Activated naive CD8-positive, alpha-beta T cell (primary cell): ENCODE data around the gene HTATSF1.

Source experiments
- H3K27ac Mint-ChIP-seq: one replicate; pipeline ENCODE4 v1.8.0; 2021; ENCODE audit warnings: mixed read lengths
- H3K27me3 Mint-ChIP-seq: one replicate; pipeline ENCODE4 v1.8.0; 2021; ENCODE audit warnings: mixed read lengths
- H3K36me3 Mint-ChIP-seq: one replicate; pipeline ENCODE4 v1.8.0; 2021; ENCODE audit warnings: mixed read lengths
- H3K4me1 Mint-ChIP-seq: one replicate; pipeline ENCODE4 v1.8.0; 2021; ENCODE audit warnings: low read depth, mixed read lengths
- H3K4me3 Mint-ChIP-seq: one replicate; pipeline ENCODE4 v1.8.0; 2021; ENCODE audit warnings: mild to moderate bottlenecking, mixed read lengths
- H3K9me3 Mint-ChIP-seq: one replicate; pipeline ENCODE4 v1.8.0; 2021; ENCODE audit warnings: low read depth, mixed read lengths

The HTATSF1 gene

GRCh38 chrX:136480383-136480782 lies 17.0 kb upstream of the HTATSF1 start:
- Mint-ChIP-seq H3K4me3 (no peak overlapping the region), H3K36me3 (no peaks in the 10 kb centered on the region), H3K9me3 (no peaks in the 10 kb centered on the region), H3K4me1 (no peaks in the 10 kb centered on the region), H3K27me3 (no peaks in the 10 kb centered on the region), H3K27ac (no peak overlapping the region)

GRCh38 chrX:136487647-136488046 lies 9.7 kb upstream of the HTATSF1 start, which contains the start of gene BRS3:
TSS of gene BRS3 (plus strand) at chrX:136487947. CDS start at chrX:136488115, 168 bp downstream.
- Mint-ChIP-seq H3K36me3 (no peaks in the 10 kb centered on the region), H3K27me3 (peaks cover 22% of the 10 kb centered on the region), H3K4me3 (no peak within 1 kb of the TSS), H3K27ac (no peak within 1 kb of the TSS), H3K9me3 (no peaks in the 10 kb centered on the region), H3K4me1 (no peaks in the 10 kb centered on the region)

- Mint-ChIP-seq H3K27me3 (peaks cover 22% of the 10 kb centered on the region), H3K27ac (no peak overlapping the region), H3K36me3 (no peaks in the 10 kb centered on the region), H3K4me3 (no peak overlapping the region), H3K9me3 (no peaks in the 10 kb centered on the region), H3K4me1 (no peaks in the 10 kb centered on the region)
These were observed 8.7 kb upstream of the HTATSF1 start for GRCh38 chrX:136488706-136489105.

GRCh38 chrX:136491832-136492231 lies 5.6 kb upstream of the HTATSF1 start:
- H3K4me3 Mint-ChIP-seq, result no peak overlapping the region
- H3K36me3 Mint-ChIP-seq, result no peaks in the 10 kb centered on the region
- H3K27me3 Mint-ChIP-seq, result peaks cover 20% of the 10 kb centered on the region
- H3K9me3 Mint-ChIP-seq, result no peaks in the 10 kb centered on the region
- no peak overlapping the region for H3K27ac Mint-ChIP-seq
- peaks cover 5% of the 10 kb centered on the region for H3K4me1 Mint-ChIP-seq

GRCh38 chrX:136493011-136493410 lies 4.4 kb upstream of the HTATSF1 start:
- Mint-ChIP-seq H3K27ac (no peak overlapping the region), H3K9me3 (no peaks in the 10 kb centered on the region), H3K27me3 (peaks cover 17% of the 10 kb centered on the region), H3K36me3 (no peaks in the 10 kb centered on the region), H3K4me3 (no peak overlapping the region), H3K4me1 (peaks cover 5% of the 10 kb centered on the region)

- Mint-ChIP-seq H3K4me1 (peaks cover 18% of the 10 kb centered on the region), H3K9me3 (no peaks in the 10 kb centered on the region), H3K4me3 (peak overlapping the region; percentile 53), H3K36me3 (no peaks in the 10 kb centered on the region), H3K27me3 (peaks cover 7% of the 10 kb centered on the region), H3K27ac (no peak overlapping the region)
These were observed 2.3 kb upstream of the HTATSF1 start for GRCh38 chrX:136495043-136495442.

GRCh38 chrX:136496186-136496763 lies 1.1 kb upstream of the HTATSF1 start:
- H3K4me3 Mint-ChIP-seq, result peak overlapping the region; percentile 91
- H3K36me3 Mint-ChIP-seq, result no peaks in the 10 kb centered on the region
- H3K4me1 Mint-ChIP-seq, result peaks cover 21% of the 10 kb centered on the region
- no peaks in the 10 kb centered on the region for H3K9me3 Mint-ChIP-seq
- peak overlapping the region; percentile 93 for H3K27ac Mint-ChIP-seq
- H3K27me3 Mint-ChIP-seq, result no peaks in the 10 kb centered on the region

GRCh38 chrX:136496764-136497555 lies 432 bp upstream of the HTATSF1 start:
- peak overlapping the region; percentile 93 for H3K27ac Mint-ChIP-seq
- peak overlapping the region; percentile 96 for H3K4me3 Mint-ChIP-seq
- peaks cover 23% of the 10 kb centered on the region for H3K4me1 Mint-ChIP-seq
- no peaks in the 10 kb centered on the region for H3K9me3 Mint-ChIP-seq
- H3K27me3 Mint-ChIP-seq, result no peaks in the 10 kb centered on the region
- H3K36me3 Mint-ChIP-seq, result peaks cover 3% of the 10 kb centered on the region

- Mint-ChIP-seq H3K9me3 (no peaks in the 10 kb centered on the region), H3K4me1 (peaks cover 10% of the 10 kb centered on the region), H3K27ac (no peak overlapping the region), H3K27me3 (no peaks in the 10 kb centered on the region), H3K36me3 (no peaks in the 10 kb centered on the region), H3K4me3 (no peak overlapping the region)
These were observed 21.7 kb downstream of the HTATSF1 start for GRCh38 chrX:136519069-136519468.

GRCh38 chrX:136523770-136524169 lies 26.4 kb downstream of the HTATSF1 start:
- Mint-ChIP-seq H3K4me1 (peaks cover 10% of the 10 kb centered on the region), H3K4me3 (no peak overlapping the region), H3K9me3 (no peaks in the 10 kb centered on the region), H3K27me3 (no peaks in the 10 kb centered on the region), H3K27ac (no peak overlapping the region), H3K36me3 (no peaks in the 10 kb centered on the region)

- Mint-ChIP-seq H3K9me3 (no peaks in the 10 kb centered on the region), H3K4me1 (peaks cover 10% of the 10 kb centered on the region), H3K4me3 (no peak overlapping the region), H3K27me3 (no peaks in the 10 kb centered on the region), H3K27ac (no peak overlapping the region), H3K36me3 (no peaks in the 10 kb centered on the region)
These were observed 28.6 kb downstream of the HTATSF1 start for GRCh38 chrX:136525738-136526606.

- H3K9me3 Mint-ChIP-seq, result no peaks in the 10 kb centered on the region
- H3K4me1 Mint-ChIP-seq, result peaks cover under 1% of the 10 kb centered on the region
- H3K27ac Mint-ChIP-seq, result peak overlapping the region; percentile 54
- no peak overlapping the region for H3K4me3 Mint-ChIP-seq
- H3K36me3 Mint-ChIP-seq, result no peaks in the 10 kb centered on the region
- no peaks in the 10 kb centered on the region for H3K27me3 Mint-ChIP-seq
These were observed 31.4 kb downstream of the HTATSF1 start for GRCh38 chrX:136528645-136529315.

- no peaks in the 10 kb centered on the region for H3K36me3 Mint-ChIP-seq
These were observed 32.4 kb downstream of the HTATSF1 start for GRCh38 chrX:136529795-136530194.

GRCh38 chrX:136531951-136532350 lies 34.6 kb downstream of the HTATSF1 start, which contains the start of gene VGLL1:
TSS of gene VGLL1 (plus strand) at chrX:136532215. CDS start at chrX:136536021, 3,806 bp downstream.
- Mint-ChIP-seq H3K4me1 (no peaks in the 10 kb centered on the region), H3K9me3 (no peaks in the 10 kb centered on the region), H3K36me3 (no peaks in the 10 kb centered on the region), H3K27ac (no peak within 1 kb of the TSS), H3K4me3 (no peak within 1 kb of the TSS), H3K27me3 (no peaks in the 10 kb centered on the region)

More at GRCh38 chrX:136529795-136530194, 32.4 kb downstream of the HTATSF1 start:
- Mint-ChIP-seq H3K27ac (no peak overlapping the region), H3K27me3 (no peaks in the 10 kb centered on the region), H3K4me3 (no peak overlapping the region), H3K4me1 (no peaks in the 10 kb centered on the region), H3K9me3 (no peaks in the 10 kb centered on the region)
